ENCODE results near the gene METAP2. TPM values are rescaled to one million over a fixed set of nuclear protein-coding genes. Genes with fewer than 3 reads are reported as not detected.
"Not testable (repeated sequence)": the region's sequence is repeated elsewhere in the genome, so short reads cannot be mapped to it uniquely, and the experiment has no call there.

The METAP2 gene
- total RNA-seq, 1 experiment from 2014 or later = 122 TPM

GRCh38 chr12:95480230-95480629 is 6.3 kb downstream of the METAP2 start:
- CTCF ChIA-PET = no interaction called here
- no peak for DNase-seq (ENCODE audit: unreplicated experiment)
- H3K27me3 Mint-ChIP-seq (ENCODE audit: insufficient read depth, unreplicated experiment) = no peaks in the 10 kb centered on the region
- no peak for TF ChIP-seq CTCF (IDR thresholded peaks at IDR 0.05; ENCODE audit: unreplicated experiment)
- intact Hi-C loops (cut with micrococcal nuclease) = no loop called here
- H3K36me3 Mint-ChIP-seq (ENCODE audit: insufficient read depth, unreplicated experiment) = peaks cover 76% of the 10 kb centered on the region
- H3K9me3 Mint-ChIP-seq (ENCODE audit: unreplicated experiment) = peaks cover 7% of the 10 kb centered on the region
- peaks cover 31% of the 10 kb centered on the region for H3K4me1 Mint-ChIP-seq (ENCODE audit: insufficient read depth, unreplicated experiment)
- no TSS peak for BruUV-seq (replicated peaks)
- POLR2A ChIA-PET = no interaction called here
- peak overlapping the region; percentile 35 for H3K27ac Mint-ChIP-seq (ENCODE audit: low read depth, unreplicated experiment)
- H3K4me3 Mint-ChIP-seq (ENCODE audit: unreplicated experiment) = no peak overlapping the region

GRCh38 chr12:95481072-95481471 is 7.1 kb downstream of the METAP2 start:
- peaks cover 1% of the 10 kb centered on the region for H3K9me3 Mint-ChIP-seq (ENCODE audit: unreplicated experiment)
- H3K27ac Mint-ChIP-seq (ENCODE audit: low read depth, unreplicated experiment) = peak overlapping the region; percentile 35
- intact Hi-C loops (cut with micrococcal nuclease) = no loop called here
- no TSS peak for BruUV-seq (replicated peaks)
- peaks cover 25% of the 10 kb centered on the region for H3K4me1 Mint-ChIP-seq (ENCODE audit: insufficient read depth, unreplicated experiment)
- H3K4me3 Mint-ChIP-seq (ENCODE audit: unreplicated experiment) = no peak overlapping the region
- CTCF ChIA-PET = no interaction called here
- H3K36me3 Mint-ChIP-seq (ENCODE audit: insufficient read depth, unreplicated experiment) = peaks cover 74% of the 10 kb centered on the region
- no peak for TF ChIP-seq CTCF (IDR thresholded peaks at IDR 0.05; ENCODE audit: unreplicated experiment)
- POLR2A ChIA-PET = interaction anchor here (0.8 kb wide), 1 partner anchor 397 kb away, joined by 3 read pairs; no protein-coding TSS in a partner anchor
- DNase-seq (ENCODE audit: unreplicated experiment) = no peak
- H3K27me3 Mint-ChIP-seq (ENCODE audit: insufficient read depth, unreplicated experiment) = no peaks in the 10 kb centered on the region

GRCh38 chr12:95481888-95482287 is 7.9 kb downstream of the METAP2 start:
- Mint-ChIP-seq H3K9me3 (ENCODE audit: unreplicated experiment) (no peaks in the 10 kb centered on the region), H3K4me3 (ENCODE audit: unreplicated experiment) (no peak overlapping the region), H3K4me1 (ENCODE audit: insufficient read depth, unreplicated experiment) (peaks cover 19% of the 10 kb centered on the region), H3K27me3 (ENCODE audit: insufficient read depth, unreplicated experiment) (no peaks in the 10 kb centered on the region), H3K27ac (ENCODE audit: low read depth, unreplicated experiment) (no peak overlapping the region), H3K36me3 (ENCODE audit: insufficient read depth, unreplicated experiment) (peaks cover 78% of the 10 kb centered on the region)
- BruUV-seq (replicated peaks) = no TSS peak
- ChIA-PET POLR2A (no interaction called here), CTCF (interaction anchor here (0.6 kb wide), 1 partner anchor 52 kb away, joined by 3 read pairs; no protein-coding TSS in a partner anchor)
- intact Hi-C loops (cut with micrococcal nuclease) = no loop called here
- DNase-seq (ENCODE audit: unreplicated experiment) = no peak
- no peak for TF ChIP-seq CTCF (IDR thresholded peaks at IDR 0.05; ENCODE audit: unreplicated experiment)

- Mint-ChIP-seq H3K36me3 (ENCODE audit: insufficient read depth, unreplicated experiment) (peaks cover 78% of the 10 kb centered on the region), H3K4me1 (ENCODE audit: insufficient read depth, unreplicated experiment) (peaks cover 19% of the 10 kb centered on the region), H3K27ac (ENCODE audit: low read depth, unreplicated experiment) (peak overlapping the region; percentile 36)
- H3K9me3 Mint-ChIP-seq (ENCODE audit: unreplicated experiment); H3K4me3 Mint-ChIP-seq (ENCODE audit: unreplicated experiment); intact Hi-C loops (cut with micrococcal nuclease); H3K27me3 Mint-ChIP-seq (ENCODE audit: insufficient read depth, unreplicated experiment); DNase-seq (ENCODE audit: unreplicated experiment); BruUV-seq (replicated peaks): not testable (repeated sequence)
- POLR2A ChIA-PET = interaction anchor here (1.6 kb wide), 1 partner anchor 9 kb away, joined by 9 read pairs; the partner anchor contains the start of gene METAP2
- CTCF ChIA-PET = interaction anchor here (0.6 to 1.4 kb wide), 2 partner anchors 8 to 52 kb away, joined by 4 to 6 read pairs; partner anchors contain the start of gene METAP2
Observed at GRCh38 chr12:95482564-95482963, 8.6 kb downstream of the METAP2 start.

GRCh38 chr12:95484524-95484923 is 10.6 kb downstream of the METAP2 start:
- BruUV-seq (replicated peaks) = no TSS peak
- POLR2A ChIA-PET = no interaction called here
- Mint-ChIP-seq H3K4me1 (ENCODE audit: insufficient read depth, unreplicated experiment) (peaks cover 11% of the 10 kb centered on the region), H3K27ac (ENCODE audit: low read depth, unreplicated experiment) (no peak overlapping the region), H3K27me3 (ENCODE audit: insufficient read depth, unreplicated experiment) (no peaks in the 10 kb centered on the region), H3K4me3 (ENCODE audit: unreplicated experiment) (no peak overlapping the region), H3K9me3 (ENCODE audit: unreplicated experiment) (no peaks in the 10 kb centered on the region), H3K36me3 (ENCODE audit: insufficient read depth, unreplicated experiment) (peaks cover 74% of the 10 kb centered on the region)
- no peak for TF ChIP-seq CTCF (IDR thresholded peaks at IDR 0.05; ENCODE audit: unreplicated experiment)
- intact Hi-C loops (cut with micrococcal nuclease) = no loop called here
- DNase-seq (ENCODE audit: unreplicated experiment) = peak; percentile 16
- CTCF ChIA-PET = no interaction called here

Data from MCF 10A (cell line).